B cell (primary cell): ENCODE measurements around the gene VIPR2. TPM values are rescaled to one million over a fixed set of nuclear protein-coding genes. Genes with fewer than 3 reads are reported as not detected.

Experiments
- ATAC-seq: fragments of 200-7000 bp; cut with Tn5 transposase; one replicate; pipeline ENCODE4 v1.10.0; 2021; ENCODE audit warnings: low read depth, mild to moderate bottlenecking, moderate number of reproducible peaks, moderate library complexity
- CTCF ChIA-PET: fragments of 350-600 bp; sonication (Branson Sonifier 250); formaldehyde crosslinking; loops from one replicate; lab custom pipeline; 2021; ENCODE audit warnings: antibody characterized with exemption, inconsistent platforms; lab: Charles Lee
- POLR2A ChIA-PET: fragments of 350-600 bp; sonication (Branson Sonifier 250); formaldehyde crosslinking; loops from one replicate; lab custom pipeline; 2021; ENCODE audit warnings: antibody characterized with exemption; lab: Charles Lee
- DNase-seq: peaks from one replicate; pipeline ENCODE4 v3.0.0; 2013
- H2AFZ ChIP-seq: 2 replicates; pipeline ENCODE4 v1.6.1; 2012; ENCODE audit warnings: mild to moderate bottlenecking, low read depth, low read length; ENCODE audit not compliant: insufficient read depth, poor library complexity, severe bottlenecking
- H3K27ac ChIP-seq, 2 donors: 1 replicate in 1 of 2; 2 replicates in 1 of 2; pipeline ENCODE4 v1.5.1; 2012 to 2013; ENCODE audit warnings: low read length in 2 of 2, mild to moderate bottlenecking in 2 of 2, moderate library complexity in 1 of 2
- H3K27me3 ChIP-seq, 4 experiments: fragments of 200-600 bp in 1 of 4; sonication (generic) in 1 of 4; replicated peaks in 1 of 4; 1 replicate in 2 of 4; 2 replicates in 2 of 4; pipeline versions ENCODE4 v1.6.1 to v1.7.0; 2013 to 2016; ENCODE audit warnings: low read length in 3 of 4, mild to moderate bottlenecking in 2 of 4, mixed read lengths in 1 of 4, moderate library complexity in 1 of 4; ENCODE audit not compliant: insufficient read depth in 4 of 4, control insufficient read depth in 3 of 4; ENCODE audit errors: control extremely low read depth in 1 of 4
- H3K36me3 ChIP-seq, 2 experiments: replicated peaks in 1 of 2; 1 replicate in 1 of 2; 2 replicates in 1 of 2; pipeline versions ENCODE4 v1.6.1 to v1.7.1; 2013; ENCODE audit warnings: low read length in 1 of 2; ENCODE audit not compliant: insufficient read depth in 2 of 2, control insufficient read depth in 1 of 2; ENCODE audit errors: control extremely low read depth in 1 of 2, extremely low read depth in 1 of 2
- H3K4me1 ChIP-seq, 2 donors: fragments of 200-600 bp in 1 of 2; sonication (generic) in 1 of 2; 1 replicate in 1 of 2; 2 replicates in 1 of 2; pipeline versions ENCODE4 v1.5.1 to v1.6.1; 2013 to 2017; ENCODE audit warnings: low read length in 2 of 2; ENCODE audit not compliant: control insufficient read depth in 2 of 2, insufficient read depth in 2 of 2
- H3K4me2 ChIP-seq: replicated peaks from 2 replicates; pipeline ENCODE3; 2012; ENCODE audit warnings: mild to moderate bottlenecking, low read depth, low read length; ENCODE audit not compliant: poor library complexity, severe bottlenecking
- H3K4me3 ChIP-seq, 5 experiments: fragments of 200-600 bp in 1 of 5; sonication (generic) in 1 of 5; 1 replicate in 3 of 5; 2 replicates in 2 of 5; pipeline versions ENCODE4 v1.5.1 to v1.7.0; 2011 to 2016; ENCODE audit warnings: low read length in 4 of 5, mild to moderate bottlenecking in 4 of 5, low read depth in 2 of 5, control low read depth in 1 of 5, moderate library complexity in 1 of 5; ENCODE audit not compliant: insufficient read depth in 1 of 5; ENCODE audit errors: control extremely low read depth in 1 of 5, extremely low read depth in 1 of 5
- H3K79me2 ChIP-seq: fragments of 200-600 bp; sonication (generic); one replicate; pipeline ENCODE4 v1.6.0; 2016; ENCODE audit warnings: low read length; ENCODE audit not compliant: control insufficient read depth, insufficient read depth
- H3K9ac ChIP-seq: fragments of 200-600 bp; sonication (generic); 2 replicates; pipeline ENCODE4 v1.6.1; 2017; ENCODE audit warnings: mild to moderate bottlenecking, low read length, moderate library complexity
- H3K9me3 ChIP-seq, 3 donors: one replicate each; pipeline versions ENCODE4 v1.6.1 to v1.7.1; 2013; ENCODE audit warnings: low read length in 2 of 3; ENCODE audit not compliant: control insufficient read depth in 2 of 3, insufficient read depth in 1 of 3; ENCODE audit errors: control extremely low read depth in 1 of 3
- H4K20me1 ChIP-seq: 2 replicates; pipeline ENCODE4 v1.6.0; 2012; ENCODE audit warnings: mild to moderate bottlenecking, low read length; ENCODE audit not compliant: insufficient read depth, control insufficient read depth, poor library complexity, severe bottlenecking
- H3K27ac Mint-ChIP-seq: one replicate; pipeline ENCODE4 v1.8.0; 2021; ENCODE audit warnings: mixed read lengths
- H3K27me3 Mint-ChIP-seq: one replicate; pipeline ENCODE4 v1.8.0; 2021; ENCODE audit warnings: mixed read lengths
- H3K4me1 Mint-ChIP-seq: one replicate; pipeline ENCODE4 v1.8.0; 2021; ENCODE audit warnings: mixed read lengths
- H3K4me3 Mint-ChIP-seq: one replicate; pipeline ENCODE4 v1.8.0; 2021; ENCODE audit warnings: mixed read lengths
- H3K9me3 Mint-ChIP-seq: one replicate; pipeline ENCODE4 v1.8.0; 2022; ENCODE audit warnings: mixed read lengths; ENCODE audit not compliant: insufficient read depth
- EZH2 ChIP-seq: IDR thresholded peaks from 2 replicates; pipeline ENCODE4 v1.6.1; 2012; ENCODE audit warnings: borderline replicate concordance, low read depth, mild to moderate bottlenecking, moderate library complexity, low read length; ENCODE audit not compliant: insufficient read depth, poor library complexity, severe bottlenecking
- WGBS: methylation state at CpG from one replicate; pipeline ENCODE4 v1.1.5; 2013; ENCODE audit warnings: missing lambda C conversion rate; ENCODE audit not compliant: insufficient coverage; 5-methylcytosine and 5-hydroxymethylcytosine counted together
- intact Hi-C: fragments of 100-400 bp; cut with micrococcal nuclease; formaldehyde crosslinking; loops from one replicate; pipeline ENCODE4 v1.10.0; 2022
- polyA plus RNA-seq: library from polyadenylated mRNA; depleted of rRNA; stranded (reverse); fragments of >200 nt; gene quantifications from 2 replicates; pipeline ENCODE4 v1.2.3, GENCODE V29; 2012
- total RNA-seq, 2 donors: library from RNA; stranded (reverse); fragments of 120-200 nt in 1 of 2; gene quantifications; 1 replicate in 1 of 2; 2 replicates in 1 of 2; pipeline versions ENCODE4 v1.2.3 to v1.2.4, GENCODE V29; 2013 to 2022
- TF ChIP-seq, protein P1 (sequence below): fragments of 200-600 bp; IDR thresholded peaks from one replicate; pipeline ENCODE4 v1.8.0; 2022; ENCODE audit warnings: antibody characterized with exemption, mild to moderate bottlenecking

Gene VIPR2
- total and polyA plus RNA-seq, 2 donors (not counting 1 experiment from before 2014, with no cell fraction given), result not detected

DNA sequence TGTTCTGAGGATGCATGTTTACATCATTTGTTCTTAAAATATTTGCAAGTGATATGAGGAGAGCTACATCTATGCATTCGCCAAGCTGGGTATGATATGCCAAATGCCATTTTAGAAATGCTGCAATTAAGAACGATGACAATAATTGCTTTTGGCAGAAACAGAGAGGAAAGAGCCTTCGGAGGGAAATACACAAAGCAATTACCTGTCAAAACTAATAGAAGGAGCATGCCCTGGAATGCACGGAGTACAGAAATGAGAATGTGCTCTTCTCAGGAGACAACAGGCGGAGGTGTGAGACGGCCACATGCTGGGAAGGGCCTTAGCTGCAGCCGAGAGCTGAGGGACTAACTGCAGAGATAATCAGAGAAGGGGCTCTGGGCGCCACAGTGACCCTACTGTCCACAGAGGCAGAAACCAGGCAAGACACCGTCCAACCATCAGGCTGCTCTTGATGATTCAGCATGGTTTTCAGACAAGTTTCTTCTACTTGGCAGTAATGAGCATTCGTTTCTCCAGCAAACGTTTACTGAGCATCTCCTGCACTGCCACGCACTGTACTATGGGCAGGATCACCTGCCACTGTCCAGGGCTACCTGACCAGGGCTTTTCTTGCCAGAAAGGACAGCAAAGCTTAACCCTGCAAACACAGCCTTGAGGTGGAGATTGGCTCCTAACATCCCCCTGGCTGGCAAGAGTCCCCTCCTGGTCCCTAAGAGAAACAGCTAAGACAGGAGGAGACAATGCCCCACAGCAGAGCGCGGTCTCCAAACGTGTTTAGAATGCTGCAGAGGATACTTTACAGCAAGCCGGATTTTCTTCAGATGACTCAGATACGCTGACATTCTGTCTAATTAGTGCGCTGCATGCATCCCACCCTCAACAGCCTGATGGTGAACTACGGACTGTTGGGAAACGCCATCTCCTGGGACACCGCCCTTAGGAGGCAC is 18.1 kb downstream of the VIPR2 start:
- Histone ChIP-seq H4K20me1 (no peaks in the 10 kb centered on the region), H3K79me2 (no peaks in the 10 kb centered on the region), H3K36me3 (no peaks in the 10 kb centered on the region), H3K4me1 (no peaks in the 10 kb centered on the region), H3K27ac (no peak overlapping the region), H3K9ac (no peak overlapping the region), H3K27me3 (peaks cover 0 to 3% (median 0%) of the 10 kb centered on the region in 4 experiments), H3K9me3 (peaks cover 0 to 9% (median 0%) of the 10 kb centered on the region in 3 donors), H3K4me3 (no peak overlapping the region), H2AFZ (no peak overlapping the region), H3K4me2 (no peak overlapping the region)
- ChIA-PET POLR2A (no interaction called here), CTCF (no interaction called here)
- Mint-ChIP-seq H3K4me1 (no peaks in the 10 kb centered on the region), H3K4me3 (no peak overlapping the region), H3K27ac (no peak overlapping the region), H3K27me3 (peaks cover 9% of the 10 kb centered on the region), H3K9me3 (no peaks in the 10 kb centered on the region)
- DNase-seq (no peak), ATAC-seq (no peak)
- TF ChIP-seq EZH2, result no peak
- TF ChIP-seq, protein P1, sequence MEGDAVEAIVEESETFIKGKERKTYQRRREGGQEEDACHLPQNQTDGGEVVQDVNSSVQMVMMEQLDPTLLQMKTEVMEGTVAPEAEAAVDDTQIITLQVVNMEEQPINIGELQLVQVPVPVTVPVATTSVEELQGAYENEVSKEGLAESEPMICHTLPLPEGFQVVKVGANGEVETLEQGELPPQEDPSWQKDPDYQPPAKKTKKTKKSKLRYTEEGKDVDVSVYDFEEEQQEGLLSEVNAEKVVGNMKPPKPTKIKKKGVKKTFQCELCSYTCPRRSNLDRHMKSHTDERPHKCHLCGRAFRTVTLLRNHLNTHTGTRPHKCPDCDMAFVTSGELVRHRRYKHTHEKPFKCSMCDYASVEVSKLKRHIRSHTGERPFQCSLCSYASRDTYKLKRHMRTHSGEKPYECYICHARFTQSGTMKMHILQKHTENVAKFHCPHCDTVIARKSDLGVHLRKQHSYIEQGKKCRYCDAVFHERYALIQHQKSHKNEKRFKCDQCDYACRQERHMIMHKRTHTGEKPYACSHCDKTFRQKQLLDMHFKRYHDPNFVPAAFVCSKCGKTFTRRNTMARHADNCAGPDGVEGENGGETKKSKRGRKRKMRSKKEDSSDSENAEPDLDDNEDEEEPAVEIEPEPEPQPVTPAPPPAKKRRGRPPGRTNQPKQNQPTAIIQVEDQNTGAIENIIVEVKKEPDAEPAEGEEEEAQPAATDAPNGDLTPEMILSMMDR, result no peak
- intact Hi-C loops, result no loop called here
- WGBS, result 89% methylated on average over 17 of the region's 21 CpGs

DNA sequence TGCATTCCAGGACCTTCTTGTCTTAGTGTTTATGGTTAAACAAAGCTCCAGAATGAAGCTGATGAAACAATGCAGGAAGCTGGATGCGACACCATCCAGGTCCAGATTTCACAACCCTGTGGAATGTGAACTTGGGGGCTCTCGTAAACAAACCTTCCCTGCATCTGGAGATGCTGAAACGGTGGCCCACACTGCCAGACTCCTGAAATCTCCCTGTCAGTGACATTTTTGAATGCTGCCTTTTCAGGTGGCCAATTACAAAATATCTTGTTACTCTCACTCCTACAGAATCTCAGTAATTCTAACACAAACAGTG is 18.8 kb downstream of the VIPR2 start:
- Mint-ChIP-seq H3K9me3 (no peaks in the 10 kb centered on the region), H3K4me3 (no peak overlapping the region), H3K27me3 (peaks cover 5% of the 10 kb centered on the region), H3K27ac (no peak overlapping the region), H3K4me1 (no peaks in the 10 kb centered on the region)
- no peak for TF ChIP-seq EZH2
- TF ChIP-seq, protein P1, result no peak
- Histone ChIP-seq H3K4me1 (no peaks in the 10 kb centered on the region), H3K9ac (no peak overlapping the region), H3K79me2 (no peaks in the 10 kb centered on the region), H3K4me2 (no peak overlapping the region), H3K27me3 (peaks cover 0 to 3% (median 0%) of the 10 kb centered on the region in 4 experiments), H3K36me3 (no peaks in the 10 kb centered on the region), H3K9me3 (peaks cover 0 to 9% (median 0%) of the 10 kb centered on the region in 3 donors), H2AFZ (no peak overlapping the region), H3K27ac (no peak overlapping the region), H4K20me1 (no peaks in the 10 kb centered on the region), H3K4me3 (no peak overlapping the region)
- POLR2A ChIA-PET, result no interaction called here
- CTCF ChIA-PET, result no interaction called here
- no peak for ATAC-seq
- no peak for DNase-seq
- intact Hi-C loops, result no loop called here
- WGBS, result 92% methylated on average over 2 of the region's 3 CpGs
